Pancreas (tissue), 10 donors: ENCODE measurements around the gene RING1. TPM values are rescaled to one million over a fixed set of nuclear protein-coding genes. Genes with fewer than 3 reads are reported as not detected.
A peak's percentile ranks its signal among the peaks of the same experiment; 100 is the strongest.
"Not testable (repeated sequence)": the region's sequence is repeated elsewhere in the genome, so short reads cannot be mapped to it uniquely, and the experiment has no call there.

ENCODE experiments used
- ATAC-seq, 4 donors: fragments of 200-7000 bp; cut with Tn5 transposase; one replicate each; pipeline versions ENCODE4 v1.8.0 to v1.9.1; 2020; ENCODE audit warnings: mild to moderate bottlenecking in 4 of 4, moderate library complexity in 4 of 4
- DNase-seq, 6 donors: peaks; one replicate each; pipeline ENCODE4 v3.0.0-alpha.2; 2020
- FAIRE-seq: peaks from 2 replicates; lab custom pipeline; 2012; peaks lifted over from hg19 to GRCh38; lab: Jason Lieb, UNC
- H3K27ac ChIP-seq, 4 donors: fragments of 200-600 bp; sonication (generic); 1 replicate in 3 of 4; 2 replicates in 1 of 4; pipeline versions ENCODE4 v1.5.0 to v1.8.0; 2020
- H3K27me3 ChIP-seq, 4 donors: fragments of 200-600 bp; one replicate each; pipeline ENCODE4 v1.8.0; 2021
- H3K36me3 ChIP-seq, 3 donors: fragments of 200-600 bp; sonication (generic) in 1 of 3; one replicate each; pipeline versions ENCODE4 v1.5.0 to v1.8.0; 2020 to 2021
- H3K4me1 ChIP-seq, 3 donors: fragments of 200-600 bp; one replicate each; pipeline ENCODE4 v1.8.0; 2021
- H3K4me3 ChIP-seq, 4 donors: fragments of 200-600 bp; sonication (generic) in 2 of 4; one replicate each; pipeline versions ENCODE4 v1.5.0 to v1.8.0; 2020 to 2021
- H3K9me3 ChIP-seq, 4 donors: fragments of 200-600 bp; one replicate each; pipeline ENCODE4 v1.8.0; 2021
- CTCF ChIP-seq, 4 donors: fragments of 200-600 bp; sonication (generic) in 3 of 4; IDR thresholded peaks; one replicate each; pipeline versions ENCODE4 v1.5.0 to v1.8.0; 2021; ENCODE audit warnings: antibody characterized with exemption in 4 of 4
- WGBS, 2 donors: extraction: QIAGEN DNeasy Blood & Tissue Kit; methylation state at CpG; one replicate each; pipeline ENCODE4 v1.1.7; 2013; 5-methylcytosine and 5-hydroxymethylcytosine counted together
- intact Hi-C, 3 donors: fragments of 100-400 bp; cut with DNase I; formaldehyde crosslinking; loops; one replicate each; pipeline versions ENCODE4 v1.11.1 to v1.14.2; 2022
- polyA plus RNA-seq, 2 donors: library from polyadenylated mRNA; stranded (reverse); fragments of 200-250 nt; gene quantifications; one replicate each; pipeline ENCODE4 v1.2.3, GENCODE V29; 2013
- total RNA-seq, 6 donors: library from RNA; stranded (reverse); fragmentation: NEBNext Ultra II Directional in 4 of 6; extraction: Animal tissue kit (Norgen Biotek cat#: 25700) in 4 of 6; gene quantifications; one replicate each; pipeline versions ENCODE4 v1.2.1 to v1.2.4, GENCODE V29; 2021 to 2023
- donor health status: healthy with polysubstance abuse.
- donor health status: DM: no; HTN: no; CAD: no; lungs with moderate emphysema.
- donor health status: DM: no; HTN: no; CAD: no.
- donor health status: control.
- donor health status: control.
- donor health status: Bipolar disorder and iron deficiency.
- donor health status: DM: yes; HTN: yes; CAD: no.
- donor health status: DM: no; HTN: no; CAD: no.
- donor health status: DM: no; HTN: no; CAD: no.
- donor health status: DM: yes; HTN: yes; CAD: no.

The RING1 gene
- total and polyA plus RNA-seq, 8 donors = 15.0 to 57.6 (median 22.1) TPM

- intact Hi-C loops = no loop called here
- ATAC-seq = peak in 2 of 4 donors; percentile 2 to 11
- Histone ChIP-seq H3K4me3 (peak overlapping the region in 1 of 4 donors; percentile 26), H3K27ac (no peak overlapping the region), H3K36me3 (peaks cover 0 to 10% (median 0%) of the 10 kb centered on the region in 3 donors), H3K27me3 (no peaks in the 10 kb centered on the region), H3K4me1 (peaks cover 0 to 5% (median 5%) of the 10 kb centered on the region in 3 donors), H3K9me3 (no peaks in the 10 kb centered on the region)
- DNase-seq = peak in 1 of 6 donors; percentile 23
- WGBS, 2 donors = 29 to 30% methylated on average over 8 to 9 of the region's 9 CpGs
- TF ChIP-seq CTCF (IDR thresholded peaks at IDR 0.05) = no peak
- FAIRE-seq = no peak
Observed at GRCh38 chr6:33213989-33214335, 5.7 kb downstream of the RING1 start.

DNA sequence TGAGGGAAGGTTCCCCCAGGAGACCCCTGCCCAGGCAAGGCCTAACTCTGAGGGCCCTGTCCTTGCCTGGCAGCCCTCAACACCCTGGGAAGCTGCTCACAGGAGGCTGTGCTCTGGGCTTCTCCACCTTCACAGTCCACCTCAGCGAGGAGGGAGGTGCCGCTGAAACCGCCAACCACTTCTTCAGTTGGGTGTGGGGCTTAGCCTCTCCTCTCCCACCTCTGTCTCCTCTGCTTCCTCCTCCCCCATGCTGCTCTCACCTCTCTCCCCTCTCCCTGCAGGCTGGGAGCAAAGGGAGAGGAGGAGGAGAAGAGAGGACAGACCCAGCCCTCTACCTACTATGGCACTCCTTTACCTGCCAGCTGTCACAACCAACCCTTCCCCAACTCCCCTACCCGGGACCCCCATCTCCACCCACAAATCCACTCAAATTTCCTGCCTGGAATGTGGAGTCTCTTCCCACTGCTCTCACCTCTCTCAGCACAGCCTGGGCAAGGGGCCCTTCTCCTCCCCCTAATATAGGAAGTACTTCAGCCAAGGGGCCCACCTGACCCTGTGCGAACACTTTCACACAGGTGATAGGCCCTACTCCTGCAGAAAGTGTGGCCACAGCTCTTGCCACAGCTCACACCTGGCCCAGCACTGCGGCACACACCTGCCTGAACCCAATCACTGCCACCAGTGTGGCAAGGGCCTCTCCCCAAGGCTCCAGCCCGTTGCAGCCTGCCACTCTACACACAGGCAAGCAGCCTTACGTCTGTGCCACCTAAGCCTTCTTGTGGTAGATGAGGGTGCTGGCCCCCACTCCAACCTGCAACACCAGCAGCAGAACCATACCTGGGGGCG, 7.2 kb downstream of the RING1 start:
- ATAC-seq = no peak
- Histone ChIP-seq H3K27ac (no peak overlapping the region), H3K9me3 (no peaks in the 10 kb centered on the region), H3K4me3 (no peak overlapping the region), H3K36me3 (peaks cover 0 to 2% (median 0%) of the 10 kb centered on the region in 3 donors), H3K27me3 (no peaks in the 10 kb centered on the region), H3K4me1 (peaks cover 0 to 5% (median 5%) of the 10 kb centered on the region in 3 donors)
- TF ChIP-seq CTCF (IDR thresholded peaks at IDR 0.05) = no peak
- 74 to 80% methylated on average over 9 of the region's 9 CpGs for WGBS, 2 donors
- intact Hi-C loops = no loop called here
- DNase-seq = peak in 1 of 6 donors; percentile 46
- no peak for FAIRE-seq

GRCh38 chr6:33216117-33216649, 7.9 kb downstream of the RING1 start:
- H3K27me3 ChIP-seq = no peaks in the 10 kb centered on the region
- no peaks in the 10 kb centered on the region for H3K36me3 ChIP-seq
- 87 to 89% methylated on average over 4 of the region's 4 CpGs for WGBS, 2 donors
- ATAC-seq (no peak), FAIRE-seq (no peak), DNase-seq (no peak)
- TF ChIP-seq CTCF (IDR thresholded peaks at IDR 0.05) = no peak
- H3K9me3 ChIP-seq = no peaks in the 10 kb centered on the region
- H3K4me1 ChIP-seq = peaks cover 0 to 5% (median 5%) of the 10 kb centered on the region in 3 donors
- intact Hi-C loops = no loop called here
- H3K27ac ChIP-seq = no peak overlapping the region
- H3K4me3 ChIP-seq = no peak overlapping the region

- FAIRE-seq = no peak
- ATAC-seq = no peak
- H3K4me3 ChIP-seq = no peak overlapping the region
- H3K9me3 ChIP-seq = no peaks in the 10 kb centered on the region
- WGBS, 2 donors = 75 to 84% methylated on average over 6 of the region's 6 CpGs
- peaks cover 0 to 5% (median 5%) of the 10 kb centered on the region in 3 donors for H3K4me1 ChIP-seq
- no peaks in the 10 kb centered on the region for H3K36me3 ChIP-seq
- H3K27ac ChIP-seq = no peak overlapping the region
- intact Hi-C loops = no loop called here
- TF ChIP-seq CTCF (IDR thresholded peaks at IDR 0.05) = no peak
- DNase-seq = no peak
- H3K27me3 ChIP-seq = no peaks in the 10 kb centered on the region
Observed at GRCh38 chr6:33217246-33217645, 8.9 kb downstream of the RING1 start.

DNA sequence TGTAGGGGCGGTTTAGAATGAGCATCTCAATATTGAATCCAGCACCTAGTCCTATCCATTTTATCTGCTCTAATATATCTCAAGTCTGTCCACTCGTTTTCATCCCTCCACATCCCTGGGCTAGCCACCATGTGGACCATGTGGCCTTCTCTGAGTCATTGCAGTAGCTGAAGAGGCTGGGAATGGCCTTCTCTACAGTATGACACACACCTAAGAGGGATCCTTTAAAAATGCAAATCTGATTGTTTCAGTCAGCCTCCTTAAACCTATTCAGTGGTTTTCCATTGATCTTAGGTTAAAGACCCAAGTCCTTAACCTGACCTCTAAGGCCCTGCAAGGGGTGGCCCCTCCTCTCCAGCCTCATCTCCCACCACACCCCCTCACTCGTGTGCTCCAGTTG, 9.4 kb downstream of the RING1 start:
- Histone ChIP-seq H3K27ac (no peak overlapping the region), H3K27me3 (no peaks in the 10 kb centered on the region), H3K4me3 (no peak overlapping the region), H3K4me1 (peaks cover 0 to 2% (median 2%) of the 10 kb centered on the region in 3 donors), H3K9me3 (no peaks in the 10 kb centered on the region), H3K36me3 (no peaks in the 10 kb centered on the region)
- no peak for TF ChIP-seq CTCF (IDR thresholded peaks at IDR 0.05)
- ATAC-seq = no peak
- no peak for DNase-seq
- 59 to 67% methylated on average over 3 of the region's 3 CpGs for WGBS, 2 donors
- FAIRE-seq = no peak
- intact Hi-C loops = no loop called here

- intact Hi-C loops, H3K4me3 ChIP-seq, H3K36me3 ChIP-seq, H3K4me1 ChIP-seq, DNase-seq, H3K27me3 ChIP-seq, FAIRE-seq, H3K27ac ChIP-seq, H3K9me3 ChIP-seq, ATAC-seq: not testable (repeated sequence)
- WGBS, 2 donors = 43 to 49% methylated on average over 13 to 14 of the region's 14 CpGs
Observed at GRCh38 chr6:33226503-33227120, 18.3 kb downstream of the RING1 start.
